22Rv1 (cell line): ENCODE measurements around the gene STK17B.

Source experiments
- ZFX ChIP-seq: fragments of 450-650 bp; IDR thresholded peaks from 2 replicates; pipeline ENCODE4 v1.6.1; 2017; ENCODE audit warnings: antibody characterized with exemption, borderline replicate concordance
- TF ChIP-seq, protein P1 (sequence below): fragments of 450-650 bp; IDR thresholded peaks from 2 replicates; pipeline ENCODE4 v1.5.1; 2017; ENCODE audit warnings: mild to moderate bottlenecking

DNA sequence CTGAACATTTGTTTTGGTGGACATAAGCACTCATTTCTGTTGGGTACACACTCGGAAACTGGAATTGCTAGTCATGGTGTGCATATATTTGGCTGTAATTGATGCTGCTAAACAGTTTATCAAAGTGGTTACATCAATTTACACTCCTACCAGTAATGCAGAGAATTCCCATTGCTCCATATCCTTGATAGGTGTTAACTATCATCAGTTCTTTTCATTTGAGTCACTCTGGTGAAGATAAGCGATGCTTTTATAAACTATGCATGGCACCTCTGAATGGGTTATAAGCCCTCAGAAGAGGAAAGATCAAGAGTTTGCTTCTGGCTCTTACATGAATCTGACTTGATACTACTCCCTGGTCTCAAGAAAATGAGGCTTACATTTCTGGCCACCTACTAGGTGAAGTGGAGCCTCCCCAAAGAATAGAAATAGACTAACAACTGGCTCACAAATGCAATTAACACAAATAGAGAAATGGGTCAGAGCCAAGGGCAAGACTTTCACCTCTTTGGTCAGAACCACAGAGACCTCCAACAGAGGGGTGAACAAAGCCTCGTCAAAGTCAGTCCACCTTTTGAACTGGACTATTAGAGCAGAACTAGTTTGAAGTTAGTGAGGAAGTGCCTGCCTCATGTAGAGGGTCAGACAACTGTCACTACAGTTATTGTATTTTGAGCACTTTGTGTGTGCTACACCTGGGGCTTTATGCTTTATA lies 15.0 kb upstream of the STK17B start:
- TF ChIP-seq, protein P1, sequence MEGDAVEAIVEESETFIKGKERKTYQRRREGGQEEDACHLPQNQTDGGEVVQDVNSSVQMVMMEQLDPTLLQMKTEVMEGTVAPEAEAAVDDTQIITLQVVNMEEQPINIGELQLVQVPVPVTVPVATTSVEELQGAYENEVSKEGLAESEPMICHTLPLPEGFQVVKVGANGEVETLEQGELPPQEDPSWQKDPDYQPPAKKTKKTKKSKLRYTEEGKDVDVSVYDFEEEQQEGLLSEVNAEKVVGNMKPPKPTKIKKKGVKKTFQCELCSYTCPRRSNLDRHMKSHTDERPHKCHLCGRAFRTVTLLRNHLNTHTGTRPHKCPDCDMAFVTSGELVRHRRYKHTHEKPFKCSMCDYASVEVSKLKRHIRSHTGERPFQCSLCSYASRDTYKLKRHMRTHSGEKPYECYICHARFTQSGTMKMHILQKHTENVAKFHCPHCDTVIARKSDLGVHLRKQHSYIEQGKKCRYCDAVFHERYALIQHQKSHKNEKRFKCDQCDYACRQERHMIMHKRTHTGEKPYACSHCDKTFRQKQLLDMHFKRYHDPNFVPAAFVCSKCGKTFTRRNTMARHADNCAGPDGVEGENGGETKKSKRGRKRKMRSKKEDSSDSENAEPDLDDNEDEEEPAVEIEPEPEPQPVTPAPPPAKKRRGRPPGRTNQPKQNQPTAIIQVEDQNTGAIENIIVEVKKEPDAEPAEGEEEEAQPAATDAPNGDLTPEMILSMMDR: no peak
- no peak for TF ChIP-seq ZFX
